ENCODE data around the gene SLC30A7.

DNA sequence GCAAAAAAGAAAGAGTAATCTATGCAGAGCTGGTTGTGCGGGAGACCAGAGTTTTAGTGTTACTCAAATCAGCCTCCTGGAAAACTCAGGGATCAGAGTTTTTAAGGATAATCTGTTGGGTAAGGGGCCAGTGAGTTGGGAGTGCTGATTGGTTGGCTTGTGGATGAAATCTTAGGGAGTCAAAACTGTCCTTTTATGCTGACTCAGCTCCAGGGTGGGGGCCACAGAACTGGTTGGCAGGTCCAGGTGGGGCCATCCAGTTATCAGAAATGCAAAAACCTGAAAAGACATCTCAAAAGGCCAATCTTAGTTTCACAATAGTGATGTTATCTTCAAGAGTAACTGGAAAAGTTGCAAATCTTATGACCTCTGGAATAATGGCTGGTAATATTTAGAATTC is 4.5 kb upstream of the SLC30A7 start:
- TF ChIP-seq, protein P1, sequence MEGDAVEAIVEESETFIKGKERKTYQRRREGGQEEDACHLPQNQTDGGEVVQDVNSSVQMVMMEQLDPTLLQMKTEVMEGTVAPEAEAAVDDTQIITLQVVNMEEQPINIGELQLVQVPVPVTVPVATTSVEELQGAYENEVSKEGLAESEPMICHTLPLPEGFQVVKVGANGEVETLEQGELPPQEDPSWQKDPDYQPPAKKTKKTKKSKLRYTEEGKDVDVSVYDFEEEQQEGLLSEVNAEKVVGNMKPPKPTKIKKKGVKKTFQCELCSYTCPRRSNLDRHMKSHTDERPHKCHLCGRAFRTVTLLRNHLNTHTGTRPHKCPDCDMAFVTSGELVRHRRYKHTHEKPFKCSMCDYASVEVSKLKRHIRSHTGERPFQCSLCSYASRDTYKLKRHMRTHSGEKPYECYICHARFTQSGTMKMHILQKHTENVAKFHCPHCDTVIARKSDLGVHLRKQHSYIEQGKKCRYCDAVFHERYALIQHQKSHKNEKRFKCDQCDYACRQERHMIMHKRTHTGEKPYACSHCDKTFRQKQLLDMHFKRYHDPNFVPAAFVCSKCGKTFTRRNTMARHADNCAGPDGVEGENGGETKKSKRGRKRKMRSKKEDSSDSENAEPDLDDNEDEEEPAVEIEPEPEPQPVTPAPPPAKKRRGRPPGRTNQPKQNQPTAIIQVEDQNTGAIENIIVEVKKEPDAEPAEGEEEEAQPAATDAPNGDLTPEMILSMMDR (IDR thresholded peaks at IDR 0.05), result no peak
- no peak for TF ChIP-seq POLR2A (IDR thresholded peaks at IDR 0.05)

Measured in right lobe of liver (tissue), 4 donors.